ENCODE data around the gene RAPGEF4.
A peak's percentile ranks its signal among the peaks of the same experiment; 100 is the strongest.
"Not testable (repeated sequence)": the region's sequence is repeated elsewhere in the genome, so short reads cannot be mapped to it uniquely, and the experiment has no call there.

RAPGEF4 gene

DNA sequence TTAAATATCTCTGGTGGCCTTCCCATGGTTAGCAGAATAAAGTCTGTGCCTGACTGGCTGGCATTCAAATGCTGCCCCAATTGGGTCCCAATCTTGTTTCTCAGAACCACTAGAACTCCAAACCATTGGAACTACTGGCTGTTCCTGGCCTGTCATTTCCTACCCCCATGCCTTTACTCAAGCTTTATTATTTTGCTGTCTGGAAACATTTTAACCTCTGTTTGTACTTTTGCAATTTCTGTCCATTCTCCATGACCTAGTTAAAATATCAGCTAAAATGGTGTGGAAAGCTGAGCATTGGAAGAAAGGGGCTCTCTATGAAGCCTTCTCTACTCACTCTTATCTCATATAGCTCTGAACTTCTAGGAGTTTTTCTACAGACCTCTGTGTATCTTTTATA, 38.7 kb downstream of the RAPGEF4 start:
- no peak for DNase-seq (ENCODE audit: low read depth, low spot score)

DNA sequence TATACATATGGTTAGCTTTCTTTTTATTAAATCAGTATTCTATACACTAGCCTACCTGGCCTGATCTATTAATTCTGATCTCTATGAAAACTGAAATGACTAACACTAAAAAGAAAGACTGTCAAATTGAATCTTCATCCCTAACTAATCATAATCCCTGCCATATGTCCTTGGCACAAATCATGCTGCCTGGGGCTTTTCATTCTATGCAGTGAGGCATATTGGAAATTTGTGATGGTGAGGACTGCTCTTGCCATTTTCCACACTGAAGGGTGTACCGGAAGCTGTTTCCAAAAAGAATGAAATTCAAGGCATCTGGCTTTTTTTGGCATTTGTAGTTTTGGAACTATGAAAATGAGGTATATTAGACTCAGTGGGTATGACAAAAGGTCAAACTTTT, 39.7 kb downstream of the RAPGEF4 start:
- no peak for DNase-seq (ENCODE audit: low read depth, low spot score)

DNA sequence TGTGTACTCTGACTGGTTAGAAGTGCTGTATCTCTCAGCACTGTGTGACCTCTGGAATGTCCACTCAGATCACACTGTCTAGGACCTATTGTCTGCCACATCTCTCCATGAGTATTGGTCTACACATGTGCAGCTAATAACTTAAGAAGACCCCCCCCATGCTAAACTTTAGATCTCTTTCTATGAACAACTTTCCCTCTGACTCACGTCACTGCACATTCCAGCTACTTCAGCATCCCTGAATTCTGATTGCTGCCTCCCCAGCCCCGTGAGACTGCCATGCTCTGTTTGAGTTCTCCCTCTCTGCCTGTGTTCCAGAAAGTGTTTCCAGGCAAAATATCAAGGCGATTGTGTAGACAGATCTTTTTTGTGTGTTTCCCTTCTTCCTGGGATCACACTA, 41.8 kb downstream of the RAPGEF4 start:
- DNase-seq (ENCODE audit: low read depth, low spot score): no peak

DNA sequence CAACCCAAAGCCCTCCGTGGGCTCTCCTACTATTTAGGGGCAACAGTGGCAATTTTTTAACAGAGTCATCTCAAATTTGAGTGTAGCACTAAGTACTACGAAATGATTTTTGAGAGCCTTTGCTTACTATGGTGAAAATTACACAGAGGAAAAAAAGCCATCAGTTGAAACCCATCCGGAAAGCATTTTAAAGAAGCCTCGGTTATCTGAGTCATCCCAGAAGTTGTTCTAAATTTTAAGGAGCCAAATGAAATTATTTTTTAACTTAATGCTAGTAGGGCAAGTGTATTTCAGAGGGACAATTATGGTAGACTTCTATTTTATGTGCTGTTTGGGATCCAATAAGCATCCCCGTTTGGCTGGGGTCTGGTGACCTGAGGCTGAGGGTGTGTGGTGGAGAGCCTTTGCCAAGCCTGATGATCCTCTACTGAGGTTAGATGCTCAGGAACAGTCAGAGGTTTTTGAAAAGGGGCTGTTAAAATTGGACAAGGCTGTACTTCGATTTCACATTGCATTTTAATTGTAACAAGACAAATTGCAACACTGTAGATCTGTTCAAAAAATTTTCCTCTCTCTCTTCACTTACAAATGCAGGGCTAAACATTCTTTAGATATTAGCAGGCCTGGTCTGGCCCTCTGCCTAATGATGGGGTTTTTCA, 47.0 kb downstream of the RAPGEF4 start:
- DNase-seq (ENCODE audit: low read depth, low spot score): no peak

DNA sequence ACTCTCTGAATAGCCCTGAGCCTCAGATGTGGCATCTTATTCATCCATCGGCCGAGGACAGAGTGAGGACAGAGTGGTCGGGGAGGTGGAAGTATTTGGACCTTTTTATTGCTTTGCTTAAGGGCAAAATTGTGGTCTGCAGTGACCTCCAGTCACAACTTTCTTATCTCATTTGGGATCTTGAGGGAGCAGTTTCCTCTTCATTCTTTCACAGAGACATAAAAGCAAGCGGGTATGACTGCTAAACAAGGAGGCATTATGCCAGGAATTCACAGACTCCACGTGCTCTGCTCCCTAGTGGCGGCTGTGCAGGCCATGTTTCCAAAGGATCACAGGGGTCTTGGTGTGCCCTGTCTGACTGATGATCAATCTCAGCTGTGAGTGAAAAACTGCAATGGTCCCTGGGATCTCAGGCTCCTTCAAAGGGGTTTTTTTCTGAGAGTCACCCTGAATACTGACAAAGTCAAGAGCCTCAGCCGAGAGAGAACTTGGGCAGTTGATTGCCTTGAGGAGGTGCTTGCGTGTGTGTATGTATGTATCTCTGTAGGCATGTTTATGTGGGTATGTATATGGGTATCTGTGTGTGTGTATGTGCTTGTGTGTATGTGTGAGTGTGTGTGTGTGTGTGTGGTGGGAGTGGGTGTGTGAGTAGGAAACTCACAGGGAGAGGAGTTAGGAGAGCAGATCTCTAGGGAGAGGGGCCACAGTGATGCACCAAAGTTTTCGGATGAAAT, 47.7 kb downstream of the RAPGEF4 start:
- DNase-seq (ENCODE audit: low read depth, low spot score): no peak

DNA sequence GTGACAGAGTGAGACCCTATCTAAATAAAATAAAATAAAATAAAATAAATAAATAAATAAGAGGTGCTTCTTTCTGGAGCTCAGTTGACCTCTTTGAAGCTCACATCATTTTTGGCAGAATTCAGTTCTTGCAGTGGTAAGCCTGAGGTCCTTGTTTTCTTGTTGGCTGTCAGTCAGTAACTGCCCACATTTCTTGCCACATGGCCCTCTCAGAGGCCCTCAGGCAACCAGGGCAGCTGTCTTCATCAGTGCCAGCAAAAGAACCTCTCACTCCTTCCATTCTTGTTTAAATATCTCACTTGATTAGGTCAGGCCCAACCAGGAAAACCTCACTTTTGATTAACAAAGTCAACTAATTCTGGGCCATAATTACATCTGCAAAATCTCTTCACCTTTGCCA, 53.2 kb downstream of the RAPGEF4 start:
- no peak for DNase-seq (ENCODE audit: low read depth, low spot score)

DNA sequence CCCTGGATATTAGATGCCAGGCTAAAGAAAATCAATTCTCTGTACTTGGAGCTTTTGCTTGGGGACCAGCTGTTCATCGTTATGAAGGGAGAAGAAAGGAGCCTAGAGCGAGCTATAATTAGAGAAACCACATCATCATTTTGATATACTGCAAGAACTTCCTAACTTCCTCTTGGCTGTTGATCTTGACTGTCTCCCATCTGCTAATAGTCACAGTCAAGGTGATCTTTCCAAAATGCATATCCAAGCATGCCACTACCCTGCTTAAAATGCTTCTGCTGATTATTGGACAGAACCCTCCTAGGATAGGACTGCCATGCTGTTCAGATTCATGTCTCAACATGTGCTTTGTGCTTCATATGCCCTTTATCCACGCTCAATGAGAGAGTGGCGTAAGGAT, 54.8 kb downstream of the RAPGEF4 start:
- no peak for DNase-seq (ENCODE audit: low read depth, low spot score)

DNA sequence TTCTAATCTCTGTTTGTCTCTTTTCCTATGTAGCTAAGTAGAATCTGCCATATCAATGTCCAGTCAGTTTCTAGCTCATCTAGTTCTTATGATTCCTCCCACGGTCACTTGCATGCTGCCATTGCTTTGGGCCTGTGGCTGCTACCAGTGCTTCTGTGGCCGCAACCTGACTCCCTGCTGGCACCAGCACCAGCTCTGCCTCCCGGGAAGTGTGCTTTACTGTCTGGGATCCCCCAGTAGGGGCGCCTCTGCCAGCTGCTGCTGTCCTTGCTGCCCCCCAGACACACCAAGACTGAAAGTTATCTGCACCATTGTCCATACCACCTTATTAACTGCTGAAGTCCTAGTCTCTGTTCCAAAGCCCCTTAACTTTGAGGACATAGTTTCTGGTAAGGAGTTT, 56.3 kb downstream of the RAPGEF4 start:
- DNase-seq (ENCODE audit: low read depth, low spot score): no peak

DNA sequence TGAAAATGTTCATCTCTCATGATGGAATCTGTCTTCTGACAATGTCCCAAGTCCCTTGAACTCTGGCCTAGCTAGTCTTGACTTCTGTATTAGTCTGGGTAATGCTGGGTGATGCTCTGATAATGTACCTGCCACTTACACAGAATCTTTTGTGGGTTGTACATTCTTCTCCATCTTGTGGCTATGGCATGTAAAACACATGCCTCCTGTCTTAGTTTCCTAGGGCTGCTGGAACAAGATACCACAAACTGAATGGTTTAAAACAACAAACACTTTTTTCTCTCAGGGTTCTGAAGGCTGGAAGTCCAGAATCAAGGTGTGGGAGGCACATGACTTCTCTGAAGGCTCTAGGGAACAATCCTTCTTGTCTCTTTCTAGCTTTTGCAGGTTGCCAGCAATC, 57.1 kb downstream of the RAPGEF4 start:
- DNase-seq (ENCODE audit: low read depth, low spot score): no peak

DNA sequence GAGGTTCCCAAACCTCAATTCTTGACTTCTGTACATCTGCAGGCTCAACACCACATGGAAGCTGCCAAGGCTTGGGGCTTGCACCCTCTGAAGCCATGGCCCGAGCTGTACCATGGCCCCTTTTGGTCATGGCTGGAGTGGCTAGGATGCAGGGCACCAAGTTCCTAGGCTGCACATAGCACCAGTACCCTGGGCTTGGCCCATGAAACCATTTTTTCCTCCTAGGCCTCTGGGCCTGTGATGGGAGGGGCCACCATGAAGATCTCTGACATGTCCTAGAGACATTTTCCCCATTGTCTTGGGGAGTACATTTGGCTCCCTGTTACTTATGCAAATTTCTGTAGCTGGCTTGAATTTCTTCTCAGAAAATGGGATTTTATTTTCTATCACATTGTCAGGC, 67.7 kb downstream of the RAPGEF4 start:
- not testable (repeated sequence) for DNase-seq (ENCODE audit: low read depth, low spot score)

DNA sequence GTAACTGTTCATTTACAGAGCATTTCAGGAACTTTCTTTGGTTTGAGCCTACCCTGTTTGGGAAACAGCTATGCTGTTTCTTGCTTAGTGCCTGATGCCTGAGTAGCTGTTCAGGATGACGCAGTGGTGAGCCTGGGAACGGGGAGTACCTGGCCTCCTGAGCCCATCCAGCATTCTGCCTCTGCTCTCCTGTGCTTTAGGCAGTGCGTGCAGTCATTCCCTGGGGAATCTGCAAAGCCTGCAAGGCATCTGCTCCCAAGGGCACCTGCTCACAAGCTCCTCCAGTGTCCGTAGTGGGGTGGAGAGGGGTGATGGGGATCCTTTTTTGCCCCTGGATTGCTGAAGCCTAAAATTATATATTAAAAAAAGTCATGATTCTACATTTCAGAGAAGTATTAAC, 68.8 kb downstream of the RAPGEF4 start:
- DNase-seq (ENCODE audit: low read depth, low spot score): no peak

DNA sequence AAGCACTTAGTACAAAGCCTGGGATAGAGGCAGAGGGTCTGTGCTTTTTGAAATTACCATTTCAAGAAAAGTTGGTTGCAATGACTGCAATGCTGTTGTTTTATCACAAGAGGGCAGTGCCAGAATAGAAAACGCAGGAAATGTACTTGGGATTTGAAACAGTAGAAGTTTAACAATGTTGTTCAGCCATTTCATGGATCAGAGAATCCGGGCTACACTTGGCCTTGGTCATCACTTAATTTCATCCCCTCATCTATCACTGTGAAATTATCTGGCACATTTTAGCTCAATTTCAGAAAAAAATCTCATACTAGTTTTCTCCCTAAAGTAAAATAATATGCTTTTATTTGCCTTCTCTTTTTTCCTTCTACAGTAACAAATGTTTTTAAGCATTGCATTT, 70.8 kb downstream of the RAPGEF4 start:
- peak; percentile 28 for DNase-seq (ENCODE audit: low read depth, low spot score)

DNA sequence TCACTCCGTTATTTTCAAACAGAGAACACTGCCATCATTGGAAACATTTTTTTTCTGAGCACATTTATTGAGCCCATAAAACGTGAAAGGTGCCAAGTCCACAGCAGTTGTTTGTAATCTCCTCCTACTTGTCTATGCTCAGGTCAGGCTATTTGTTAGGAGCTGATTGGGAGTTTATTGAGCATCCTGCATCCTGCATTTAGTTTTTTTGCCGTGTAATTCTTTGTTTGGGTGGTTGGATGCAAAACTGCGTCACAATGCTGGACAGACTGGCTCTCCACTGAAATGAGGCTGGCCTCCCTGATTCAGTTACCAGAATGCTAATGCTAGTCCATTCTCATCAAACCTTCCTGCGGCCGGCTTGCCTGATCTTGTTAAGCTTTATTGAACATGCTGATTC, 71.4 kb downstream of the RAPGEF4 start:
- DNase-seq (ENCODE audit: low read depth, low spot score): no peak

DNA sequence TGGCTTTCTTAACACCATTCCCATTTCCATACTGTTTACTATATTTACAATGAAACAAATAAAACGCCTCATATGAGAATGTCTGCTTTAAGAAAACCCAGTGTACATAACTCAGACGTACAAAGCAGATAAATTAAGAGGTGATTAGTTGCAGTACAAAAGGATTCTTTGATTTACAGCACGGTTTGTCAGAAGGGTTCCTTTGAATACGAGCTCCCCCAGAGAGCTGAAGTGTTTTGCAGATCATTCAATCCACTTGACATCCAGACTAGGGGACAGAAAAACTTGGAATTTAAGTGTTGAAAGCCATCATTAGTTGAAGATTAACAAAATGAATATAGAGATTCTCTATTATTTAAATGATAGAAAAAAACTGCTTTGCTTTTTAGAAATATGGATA, 72.5 kb downstream of the RAPGEF4 start:
- no peak for DNase-seq (ENCODE audit: low read depth, low spot score)

DNA sequence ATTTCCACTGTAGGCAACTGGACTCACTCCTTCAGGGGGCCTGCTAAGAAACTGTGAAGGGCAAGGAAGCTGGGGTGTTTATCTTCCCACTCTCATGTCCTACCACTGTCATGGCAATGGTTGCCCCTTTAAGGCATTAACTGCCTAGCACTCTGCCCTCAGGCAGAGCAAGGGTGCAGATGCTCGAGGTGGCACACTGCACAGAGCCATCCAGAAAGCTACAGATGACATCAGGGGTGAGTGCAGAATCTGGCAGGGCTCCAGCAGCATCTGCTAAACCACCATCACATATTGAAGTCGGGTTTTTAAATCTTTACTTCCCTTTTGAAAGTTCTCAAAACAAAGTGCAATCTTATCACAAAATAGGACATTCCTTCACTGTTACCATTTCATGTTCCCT, 75.4 kb downstream of the RAPGEF4 start:
- DNase-seq (ENCODE audit: low read depth, low spot score): no peak

DNA sequence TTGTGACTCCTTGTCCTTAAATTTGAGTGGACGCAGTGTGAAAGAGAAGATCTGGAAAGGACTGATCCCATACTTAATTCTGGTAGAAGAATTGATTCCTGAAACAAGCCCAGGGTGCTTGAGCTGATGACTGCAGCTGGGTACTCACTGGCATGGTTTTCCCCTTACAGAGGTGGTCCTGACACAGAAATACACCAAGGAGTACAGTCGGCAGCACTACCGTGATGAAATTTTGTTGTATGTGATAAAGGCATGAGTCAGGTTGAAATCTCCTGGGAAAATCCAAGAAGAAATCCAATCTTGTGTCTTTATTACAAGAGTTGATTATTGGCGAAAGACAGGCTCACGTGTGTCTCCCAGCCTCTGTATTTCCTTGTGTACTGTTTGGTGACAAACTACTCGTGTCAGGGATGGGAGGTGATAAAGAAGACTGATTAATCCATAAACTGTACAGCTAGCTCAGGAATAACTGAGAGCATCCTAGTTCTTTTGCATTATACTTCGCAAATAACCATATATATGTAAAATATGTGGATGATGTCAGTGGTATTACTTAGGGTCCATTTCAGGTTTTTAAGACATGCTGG, 76.6 kb downstream of the RAPGEF4 start:
- no peak for DNase-seq (ENCODE audit: low read depth, low spot score)

DNA sequence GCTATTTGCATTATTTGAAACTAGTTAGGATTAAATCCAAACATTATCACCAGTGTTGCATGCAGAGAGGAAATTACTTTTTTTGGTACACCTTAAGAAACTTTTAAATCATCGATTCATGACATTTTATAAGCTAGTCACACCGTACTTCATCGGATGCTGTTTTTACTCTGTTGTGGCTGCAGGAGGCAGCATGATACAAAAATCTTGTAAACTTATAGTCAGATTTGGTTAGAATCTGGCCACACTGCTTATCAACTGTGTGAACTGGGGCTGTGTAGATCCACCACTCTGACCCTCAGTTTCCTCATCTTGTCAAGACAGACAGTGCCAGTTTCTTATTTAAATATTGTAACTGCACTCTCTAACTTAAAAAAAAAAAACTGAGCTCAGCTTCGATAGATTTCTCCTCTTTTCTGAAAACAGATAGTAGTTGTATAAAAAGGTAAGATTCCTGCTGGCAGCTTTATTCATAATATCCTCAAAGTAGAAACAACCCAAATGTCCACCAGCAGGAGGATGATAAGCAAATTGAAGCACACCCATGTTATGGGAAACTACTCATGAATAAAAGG, 77.8 kb downstream of the RAPGEF4 start:
- DNase-seq (ENCODE audit: low read depth, low spot score): no peak

DNA sequence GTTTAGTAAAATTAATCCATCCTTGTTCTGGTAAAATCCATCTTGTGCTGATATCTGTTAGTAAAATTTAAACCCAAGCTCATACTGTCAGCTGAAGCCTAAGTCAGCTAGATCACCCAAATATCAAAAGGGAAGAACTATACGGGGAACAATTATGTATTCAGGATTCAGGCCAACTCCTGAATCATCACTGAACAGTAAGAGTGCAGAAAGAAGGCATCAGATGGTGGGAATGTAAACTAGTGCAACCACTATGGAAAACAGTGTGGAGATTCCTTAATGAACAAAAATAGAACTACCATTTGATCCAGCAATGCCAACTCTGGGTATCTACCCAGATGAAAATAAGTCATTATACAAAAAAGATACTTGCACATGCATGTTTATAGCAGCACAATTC, 81.8 kb downstream of the RAPGEF4 start:
- no peak for DNase-seq (ENCODE audit: low read depth, low spot score)

DNA sequence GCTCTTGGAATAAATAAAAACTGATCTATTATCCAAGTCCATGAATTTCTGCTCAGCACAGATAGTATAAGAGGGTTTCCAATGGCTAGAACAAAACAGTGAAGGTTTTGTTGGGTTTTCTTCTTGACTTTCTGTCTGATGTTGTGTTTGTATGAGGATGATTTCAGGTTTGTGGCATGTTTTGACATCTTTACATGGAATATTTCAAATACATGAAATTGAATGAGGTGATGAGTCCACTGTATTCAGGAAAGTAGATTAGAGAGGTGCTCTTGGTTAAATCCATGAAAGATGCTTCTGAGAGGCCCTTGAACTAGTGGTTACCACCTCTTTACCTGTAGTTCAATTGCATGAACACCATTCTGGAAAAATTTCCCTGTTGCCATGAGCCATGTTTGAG, 84.3 kb downstream of the RAPGEF4 start:
- DNase-seq (ENCODE audit: low read depth, low spot score): no peak

DNA sequence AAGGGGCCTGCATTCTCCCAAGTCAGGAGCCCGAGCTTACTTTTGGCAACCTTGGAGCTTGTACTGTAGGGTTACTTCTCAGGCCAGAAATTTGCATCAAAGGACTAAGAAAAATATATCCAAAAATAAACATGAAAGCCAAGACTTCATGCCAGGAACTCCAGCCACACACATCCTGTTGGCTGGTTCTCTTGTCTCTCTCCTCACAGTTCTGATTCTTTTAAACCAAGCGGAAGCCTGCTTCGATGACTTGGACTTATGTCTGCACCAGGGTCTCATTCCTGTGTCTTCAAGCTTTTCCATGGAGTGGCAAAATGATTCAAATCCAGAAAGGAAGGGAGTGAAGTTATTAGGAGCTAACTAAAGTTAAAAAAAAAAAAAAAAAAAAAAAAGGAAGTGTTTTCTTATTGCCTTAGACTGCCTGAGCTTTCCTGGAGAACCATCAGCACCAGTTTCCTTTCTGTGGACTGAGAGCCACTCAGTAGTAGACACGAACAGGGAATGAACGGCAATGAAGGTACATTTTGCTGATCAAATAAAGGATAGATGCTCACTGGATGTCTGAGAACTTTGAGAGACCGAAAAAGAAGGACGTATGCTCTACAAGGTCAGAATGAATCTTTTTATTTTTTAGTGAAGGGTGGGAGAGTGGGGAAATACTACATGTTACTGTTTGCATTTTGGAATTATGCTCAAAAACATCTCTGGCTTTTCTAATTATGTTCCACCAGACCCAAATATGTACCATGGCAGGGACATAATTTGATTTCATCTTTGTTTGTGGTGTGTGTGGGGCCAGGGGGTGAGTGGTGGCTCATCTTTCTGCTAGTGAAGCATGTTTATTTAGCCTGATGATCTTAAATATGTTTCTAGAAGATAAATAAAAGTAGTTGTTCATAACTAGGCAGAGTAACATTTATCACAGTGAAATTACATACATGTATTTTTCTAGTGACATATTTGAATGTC, 86.0 kb downstream of the RAPGEF4 start:
- no peak for DNase-seq (ENCODE audit: low read depth, low spot score)

DNA sequence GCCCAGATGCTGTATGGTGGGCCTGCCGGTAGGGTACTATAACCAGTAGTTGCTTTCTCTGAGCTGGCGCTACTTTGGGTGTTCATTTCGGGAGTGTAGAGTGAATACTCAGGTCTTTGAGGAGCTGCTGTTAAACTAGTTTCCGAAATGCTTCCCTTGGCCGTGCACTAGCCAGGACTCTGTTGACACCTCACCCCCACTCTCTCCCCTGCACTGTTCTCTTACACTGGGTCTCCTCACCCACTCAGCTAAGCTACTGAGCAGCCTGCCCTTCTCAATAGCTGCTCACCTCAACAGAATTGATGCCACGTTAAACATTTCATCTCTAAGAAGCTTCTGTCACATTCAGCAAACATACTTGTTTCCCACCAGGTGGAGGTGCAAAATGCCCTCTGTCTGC, 86.9 kb downstream of the RAPGEF4 start:
- no peak for DNase-seq (ENCODE audit: low read depth, low spot score)

Measured in smooth muscle cell of the brain vasculature (primary cell).